GM19238 (cell line): Measurements from ENCODE around the gene PTPRK.

Experiments
- DNase-seq: peaks from one replicate; pipeline ENCODE4 v3.0.0; 2011; ENCODE audit warnings: low spot score; ENCODE audit not compliant: insufficient read length

PTPRK gene

DNA sequence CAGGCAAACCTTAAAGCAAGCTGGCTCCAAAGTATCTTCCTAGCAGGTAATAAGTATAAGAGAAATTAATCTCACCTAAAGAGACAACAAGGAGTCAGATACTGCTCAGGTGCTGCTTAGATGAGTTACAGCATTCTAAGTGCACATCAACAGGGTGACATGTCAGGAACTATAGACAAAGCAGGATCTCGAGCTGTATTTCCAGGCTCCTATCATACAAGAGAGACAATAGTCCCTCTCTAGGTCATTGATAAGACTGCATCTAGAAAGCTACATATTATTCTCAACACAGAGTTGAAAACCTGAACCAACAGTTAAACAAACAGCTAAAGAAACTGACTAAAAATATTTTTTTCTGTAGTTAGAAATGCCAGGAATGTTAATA lies 3.9 kb downstream of the PTPRK start:
- DNase-seq, result no peak

DNA sequence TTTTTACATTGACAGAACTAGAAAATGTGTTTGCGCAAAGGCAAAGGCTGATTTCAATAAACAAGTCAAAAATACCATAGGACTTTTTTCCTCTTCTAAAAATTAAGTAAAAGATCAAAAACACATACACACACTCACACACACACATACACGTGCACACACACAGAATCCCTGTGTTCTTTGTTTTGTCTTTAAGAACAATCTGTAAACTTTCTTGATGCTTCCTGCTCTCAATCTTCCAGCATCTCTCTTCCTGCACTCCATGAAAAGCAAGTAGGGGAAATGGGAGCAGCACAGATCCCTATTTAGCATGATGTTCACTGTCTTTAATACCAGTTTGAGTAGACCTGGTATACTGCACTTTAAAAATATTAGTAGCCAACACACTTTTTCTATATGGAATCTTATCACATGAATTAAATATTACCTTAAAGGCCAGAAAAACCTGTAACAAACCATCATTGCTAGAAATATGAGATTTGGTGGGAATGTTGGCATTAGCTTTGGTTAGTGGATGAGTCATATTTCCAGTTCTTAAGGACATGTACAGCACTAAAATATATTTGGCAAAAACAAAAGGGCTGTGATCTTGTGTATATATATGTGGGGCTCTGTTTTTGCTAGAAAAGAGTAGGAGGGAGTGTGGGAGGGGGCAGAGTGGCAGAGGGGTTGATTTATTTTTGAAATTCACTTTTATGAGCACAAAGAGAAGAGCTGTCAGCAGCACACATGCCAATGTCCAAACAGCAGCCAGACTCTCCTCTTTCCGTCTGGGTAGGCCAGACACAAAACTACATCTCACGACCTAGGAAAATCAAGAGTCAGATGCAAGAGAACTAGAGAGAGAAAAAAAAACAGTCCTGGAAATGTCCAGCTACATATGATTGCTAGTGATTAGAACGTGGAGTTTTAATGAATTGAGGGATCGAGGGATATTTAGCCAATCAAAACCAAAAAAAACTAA lies 4.6 kb downstream of the PTPRK start:
- DNase-seq, result no peak

DNA sequence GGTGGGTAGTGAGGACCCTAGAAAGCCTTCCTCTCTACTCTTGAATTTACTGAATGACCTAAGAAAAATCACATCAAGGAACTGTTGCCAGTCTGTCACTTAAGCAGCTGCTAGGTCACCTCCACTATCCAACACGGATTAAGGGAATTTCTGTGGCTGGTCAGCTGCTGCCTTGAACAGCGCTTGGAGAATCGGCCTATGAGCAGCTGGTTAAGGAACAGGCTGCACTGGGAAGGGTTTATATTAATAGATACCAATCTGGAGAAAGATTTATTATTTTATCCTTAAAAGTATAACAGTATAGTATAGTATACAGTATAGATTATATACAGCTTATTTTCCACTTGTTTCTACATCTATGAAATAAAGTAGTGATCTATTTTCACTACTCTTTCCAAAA lies 6.5 kb downstream of the PTPRK start:
- no peak for DNase-seq

DNA sequence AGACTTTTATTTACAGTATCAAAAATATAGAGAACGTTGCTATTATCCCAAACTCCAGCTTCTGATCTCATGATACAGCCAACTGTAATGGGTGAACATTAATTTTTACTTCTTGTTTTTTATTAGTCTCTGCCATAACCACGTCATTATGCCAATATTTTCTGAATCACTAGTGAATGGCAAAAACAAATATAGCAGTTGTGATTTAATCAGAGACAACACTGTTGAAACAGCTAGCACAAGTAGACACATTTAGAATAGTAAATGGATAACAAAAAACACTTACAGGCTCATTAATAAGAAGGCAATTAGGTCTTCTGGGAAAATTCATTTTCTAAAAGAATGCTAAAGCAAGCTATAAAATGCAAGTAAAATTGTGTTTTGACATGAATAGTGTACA lies 8.1 kb downstream of the PTPRK start:
- DNase-seq, result no peak

DNA sequence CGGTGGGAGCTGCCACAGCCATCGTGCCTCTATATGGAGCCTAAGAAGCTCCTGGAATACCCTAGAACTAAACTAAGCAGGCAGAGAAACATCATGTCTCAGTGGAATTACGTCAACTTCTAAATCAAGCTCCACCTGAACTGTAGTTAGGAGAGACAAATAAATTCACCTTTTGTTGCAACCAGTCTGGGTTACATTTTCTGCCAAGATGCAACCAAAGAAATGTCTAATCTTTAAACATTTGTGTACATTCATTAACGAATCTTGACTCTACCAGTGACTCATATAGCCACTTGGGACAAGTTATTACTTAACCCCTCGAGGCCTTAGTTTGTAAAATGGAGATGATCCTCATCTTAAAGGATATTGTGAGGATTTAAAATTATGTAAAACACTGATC lies 8.9 kb downstream of the PTPRK start:
- DNase-seq, result no peak

DNA sequence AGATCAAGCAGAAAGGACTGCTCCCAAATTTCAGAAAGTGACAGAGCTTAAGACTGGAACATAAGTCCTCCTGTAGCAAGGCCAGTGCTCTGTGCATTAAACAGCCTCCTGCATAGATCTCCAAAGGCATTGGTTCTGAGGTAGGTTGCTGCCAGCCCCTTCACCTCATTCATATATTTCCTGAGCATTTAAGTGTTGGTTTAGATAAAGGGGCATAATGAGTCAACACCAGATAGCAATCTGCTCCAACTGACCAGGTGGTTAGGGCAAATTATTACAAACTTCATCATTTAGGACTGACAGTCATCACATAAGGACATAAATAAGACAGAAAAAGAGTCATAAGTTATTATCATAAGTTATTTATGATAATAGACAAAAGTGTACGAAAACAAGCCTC lies 10.7 kb downstream of the PTPRK start:
- DNase-seq, result no peak

DNA sequence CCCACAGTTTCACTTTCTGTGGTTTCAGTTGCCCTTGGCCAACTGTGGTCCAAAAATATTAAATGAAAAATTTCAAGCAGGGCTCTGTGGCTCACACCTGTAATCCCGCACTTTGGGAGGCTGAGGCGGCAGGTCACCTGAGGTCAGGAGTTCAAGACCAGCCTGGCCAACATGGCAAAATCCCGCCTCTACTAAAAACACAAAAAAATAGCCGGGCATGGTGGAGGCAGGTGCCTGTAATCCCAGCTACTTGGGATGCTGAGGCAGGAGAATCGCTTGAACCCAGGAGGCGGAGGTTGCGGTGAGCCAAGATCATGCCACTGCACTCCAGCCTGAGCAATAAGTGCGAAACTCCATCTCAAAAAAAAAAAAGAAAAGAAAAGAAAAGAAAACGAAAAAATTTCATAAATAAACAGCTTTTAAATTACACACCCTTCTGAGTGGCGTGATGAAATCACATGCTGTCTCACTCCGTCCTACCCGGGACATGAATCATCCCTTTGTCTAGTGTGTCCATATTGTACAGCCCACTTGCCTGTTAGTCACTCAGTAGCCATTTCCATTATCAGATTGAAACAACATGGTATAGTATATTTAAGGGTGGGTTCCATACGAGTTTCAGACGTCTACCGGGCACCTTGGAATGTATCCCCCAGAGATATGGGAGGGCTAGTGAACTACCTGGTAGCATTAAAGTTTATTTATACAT lies 11.7 kb downstream of the PTPRK start:
- DNase-seq, result no peak

DNA sequence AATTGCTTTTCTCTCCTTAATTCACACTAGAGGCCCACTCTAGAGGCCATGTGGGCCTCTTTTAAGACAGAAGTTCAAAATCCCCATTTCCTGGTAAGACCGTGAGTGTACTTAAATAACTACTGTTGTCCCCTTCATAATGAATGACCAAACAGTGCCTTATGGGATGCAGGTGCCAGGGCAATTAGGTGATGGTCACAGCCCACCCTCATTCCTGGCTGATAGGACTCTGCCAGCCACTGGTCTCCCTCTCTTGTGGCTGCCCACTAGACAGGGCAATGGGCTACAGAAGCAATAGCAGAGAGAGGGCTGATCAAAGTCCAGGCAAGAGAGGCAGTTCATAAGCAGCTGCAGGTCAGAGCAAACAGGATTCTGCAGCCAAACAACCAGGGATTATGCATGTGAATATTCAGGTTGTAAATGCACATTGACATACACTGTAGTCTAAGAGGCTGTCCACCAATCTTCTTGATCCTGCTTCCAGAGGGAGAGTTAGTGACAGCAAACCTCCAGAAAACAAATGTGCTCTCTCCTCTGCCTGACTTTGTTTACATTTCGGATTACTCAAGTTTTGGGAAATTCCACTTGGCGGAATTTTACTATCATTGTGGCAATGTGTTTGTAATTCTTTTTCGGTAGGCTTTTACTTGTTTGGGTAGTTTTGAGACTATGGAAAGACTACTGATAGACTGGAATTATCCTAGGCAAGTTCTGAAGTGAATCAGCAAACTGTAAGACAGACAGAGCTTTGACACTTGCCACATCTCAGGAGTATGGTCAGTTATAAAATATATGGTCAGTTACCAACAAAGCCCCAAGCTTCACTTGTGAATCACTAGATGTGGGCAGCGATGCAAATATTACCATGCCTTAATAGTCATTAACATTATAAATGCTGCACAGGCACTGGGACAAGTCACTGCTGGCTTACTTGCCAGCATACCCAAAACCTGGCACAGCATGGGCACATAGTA lies 12.8 kb downstream of the PTPRK start:
- no peak for DNase-seq

DNA sequence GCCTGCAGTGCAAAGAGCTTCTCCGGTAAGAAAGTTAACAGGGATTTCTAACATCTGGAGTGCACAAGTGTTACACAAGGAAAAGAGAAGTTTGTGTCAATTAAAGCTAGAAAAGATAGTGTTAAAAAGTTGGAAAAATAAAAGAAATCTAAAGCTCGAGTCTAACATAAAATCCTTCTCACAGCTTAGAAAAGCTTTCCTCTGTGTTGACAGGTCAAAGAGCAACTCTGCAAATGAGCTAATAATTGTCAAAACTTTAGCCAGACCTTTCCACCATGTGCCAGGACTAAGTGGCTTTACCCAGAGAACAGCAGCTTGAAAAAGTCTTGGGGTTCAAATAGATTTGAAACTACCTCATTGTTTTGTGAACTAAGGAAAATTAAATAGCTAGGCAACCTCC lies 14.8 kb downstream of the PTPRK start:
- no peak for DNase-seq

DNA sequence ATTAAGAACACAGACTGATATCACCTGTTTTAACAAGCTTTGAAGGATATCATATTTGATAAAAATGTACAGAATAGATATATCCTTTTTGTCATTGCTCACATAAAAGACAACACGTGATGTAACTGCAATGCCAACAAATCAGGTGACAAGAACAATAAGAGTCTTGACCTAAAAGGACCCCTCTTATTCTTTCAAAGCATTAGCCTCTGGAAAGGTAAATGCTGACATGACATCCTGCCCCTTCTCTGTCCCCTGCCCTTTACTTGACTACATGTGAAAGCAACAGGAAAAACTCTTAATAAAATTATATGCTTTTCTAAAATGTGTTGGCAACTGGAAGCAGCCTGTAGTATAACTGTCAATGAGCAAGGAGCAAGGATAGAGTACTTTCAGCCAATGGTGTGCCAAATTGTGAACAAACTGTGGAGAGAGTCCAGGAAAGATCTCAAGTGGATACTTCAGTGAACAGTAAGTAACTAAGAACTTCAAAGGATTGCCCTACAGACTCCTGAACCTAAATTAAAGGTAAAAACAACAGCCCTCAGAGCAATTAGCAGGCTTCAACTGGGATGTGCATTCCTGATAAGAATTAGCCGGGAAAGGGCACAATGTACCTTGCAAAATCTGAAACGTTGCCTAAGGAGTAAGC lies 16.3 kb downstream of the PTPRK start:
- no peak for DNase-seq

DNA sequence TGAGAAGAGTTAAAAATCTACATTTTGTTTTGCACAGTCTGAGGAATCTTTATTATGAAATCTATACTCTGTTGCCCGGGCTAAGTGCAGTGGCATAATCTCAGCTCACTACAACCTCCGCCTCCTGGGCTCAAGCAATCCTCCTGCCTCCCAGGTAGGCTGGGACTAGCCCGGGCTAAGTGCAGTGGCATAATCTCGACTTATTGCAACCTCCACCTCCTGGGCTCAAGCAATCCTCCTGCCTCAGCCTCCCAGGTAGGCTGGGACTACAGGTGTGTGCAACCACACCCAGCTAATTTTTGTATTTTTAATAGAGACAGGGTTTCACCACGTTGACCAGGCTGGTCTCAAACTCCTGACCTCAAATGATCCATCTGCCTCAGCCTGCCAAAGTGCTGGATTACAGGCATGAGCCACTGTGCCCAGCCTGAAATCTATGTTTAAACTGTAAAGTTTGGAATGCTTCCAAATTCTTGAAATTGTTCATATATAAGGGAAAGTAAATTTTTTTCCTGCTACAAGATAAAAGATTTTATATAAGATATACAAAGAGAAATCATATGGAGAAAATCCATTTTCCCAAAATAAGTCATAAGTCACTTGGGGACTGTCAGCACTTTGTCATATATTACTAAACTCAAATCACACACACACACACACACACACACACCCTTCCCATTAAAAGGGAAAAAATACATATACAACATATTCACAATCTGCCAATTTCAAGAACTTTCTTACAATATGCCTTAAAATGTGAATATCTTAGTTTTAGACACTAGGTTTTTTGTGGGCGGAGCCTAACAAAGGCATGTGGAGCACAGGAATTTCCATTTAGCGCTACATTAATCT lies 19.4 kb downstream of the PTPRK start:
- no peak for DNase-seq

DNA sequence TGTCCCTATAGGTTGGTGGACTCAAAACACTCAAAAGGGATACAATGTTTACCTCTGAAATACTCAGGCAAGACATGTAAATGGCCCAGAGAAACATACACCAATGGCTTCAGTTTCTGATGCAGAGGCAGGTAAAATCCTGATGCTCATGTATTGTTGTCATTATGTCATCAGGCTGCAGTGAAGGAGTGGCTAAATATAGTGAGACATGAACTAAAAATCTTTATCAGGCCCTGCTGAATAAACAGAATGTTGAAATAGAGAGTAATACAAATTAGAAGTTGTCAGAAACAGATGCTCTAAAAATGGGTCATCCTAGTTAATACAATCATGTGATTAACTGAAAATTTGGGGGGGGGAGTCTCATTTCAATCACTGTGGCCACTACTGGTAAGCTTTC lies 20.4 kb downstream of the PTPRK start:
- DNase-seq, result no peak

DNA sequence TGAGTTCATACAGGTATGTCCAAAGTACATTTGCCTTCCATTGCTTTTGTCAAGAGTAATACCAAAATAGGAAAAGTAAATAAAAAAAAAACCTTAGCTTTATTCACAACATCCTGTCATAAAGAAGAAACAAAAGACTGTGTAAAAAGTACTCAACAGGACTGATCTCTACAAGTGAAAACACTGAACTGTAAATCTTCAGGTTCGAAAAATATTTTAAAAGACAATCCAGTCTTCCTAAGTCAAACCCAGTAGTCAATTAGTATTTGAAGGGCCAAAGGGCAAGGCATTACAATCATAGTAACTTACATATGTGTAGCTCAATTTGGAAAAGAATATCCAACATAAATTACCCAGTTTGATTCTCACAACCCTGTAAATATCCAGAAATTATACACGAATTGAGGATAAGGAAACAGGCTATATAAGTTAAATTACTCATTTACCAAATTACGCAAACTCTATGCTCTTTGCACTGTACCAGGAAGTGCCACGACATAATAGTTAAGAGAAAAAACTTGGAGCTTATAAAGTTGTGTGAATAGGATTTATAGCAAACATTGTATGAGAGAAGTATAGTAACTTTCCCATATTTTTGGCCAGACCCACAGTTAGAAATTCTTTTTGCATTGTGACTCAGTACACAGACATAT lies 21.2 kb downstream of the PTPRK start:
- DNase-seq, result no peak

DNA sequence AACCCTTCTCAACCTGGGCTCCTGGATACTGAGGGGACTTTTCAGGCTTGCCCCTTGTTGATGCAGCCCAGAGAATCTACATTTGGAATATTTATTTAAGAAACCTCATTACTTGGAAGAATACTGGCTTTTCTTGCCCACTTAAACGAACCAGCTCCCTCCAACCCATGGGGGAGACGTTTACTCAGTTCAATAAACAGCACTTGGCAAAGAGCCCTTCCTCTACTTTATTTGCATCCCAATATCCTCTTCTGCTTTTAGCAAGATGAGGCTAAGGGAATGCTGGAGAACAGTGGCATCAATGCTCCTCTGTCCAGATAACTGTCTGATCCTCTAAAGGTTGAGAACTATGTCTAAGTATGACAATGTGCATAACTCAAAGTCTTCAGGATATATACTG lies 22.2 kb downstream of the PTPRK start:
- no peak for DNase-seq

DNA sequence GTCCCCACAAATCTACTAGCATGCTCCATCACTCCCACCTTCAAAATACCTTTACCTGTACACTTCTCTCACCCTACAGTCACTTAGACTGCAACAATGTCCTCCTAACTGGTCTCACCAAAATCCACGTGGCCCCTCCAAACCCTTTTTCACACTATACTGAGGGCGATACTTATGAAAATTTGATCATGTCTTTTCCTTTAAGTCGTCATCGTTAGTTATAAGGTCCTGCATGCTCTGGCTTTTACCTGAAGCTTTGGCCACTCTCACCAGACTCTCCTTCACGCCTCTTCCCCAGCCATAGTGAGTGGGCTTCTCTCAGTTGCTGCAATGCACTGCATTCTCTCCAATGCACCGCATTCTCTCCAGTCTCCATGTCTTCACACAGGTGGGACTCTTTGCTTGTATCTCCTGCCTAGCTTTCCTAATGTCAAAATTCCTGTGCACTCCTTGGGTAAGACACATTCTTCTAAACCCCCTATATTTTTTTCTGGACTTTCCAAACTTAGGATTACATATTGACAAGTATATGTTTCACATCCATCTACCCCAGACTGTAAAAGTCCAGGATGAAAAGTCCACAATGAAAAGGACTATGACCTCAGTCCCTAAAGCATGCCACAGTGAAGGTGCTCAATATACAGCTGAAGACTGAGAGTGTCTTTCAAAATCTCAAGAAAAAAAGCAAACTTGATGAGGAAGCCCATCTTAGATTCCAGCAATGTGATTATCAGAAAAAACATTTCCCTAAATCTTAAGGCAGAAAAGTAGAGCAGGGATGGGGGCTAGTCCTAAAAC lies 24.7 kb downstream of the PTPRK start:
- DNase-seq, result no peak

DNA sequence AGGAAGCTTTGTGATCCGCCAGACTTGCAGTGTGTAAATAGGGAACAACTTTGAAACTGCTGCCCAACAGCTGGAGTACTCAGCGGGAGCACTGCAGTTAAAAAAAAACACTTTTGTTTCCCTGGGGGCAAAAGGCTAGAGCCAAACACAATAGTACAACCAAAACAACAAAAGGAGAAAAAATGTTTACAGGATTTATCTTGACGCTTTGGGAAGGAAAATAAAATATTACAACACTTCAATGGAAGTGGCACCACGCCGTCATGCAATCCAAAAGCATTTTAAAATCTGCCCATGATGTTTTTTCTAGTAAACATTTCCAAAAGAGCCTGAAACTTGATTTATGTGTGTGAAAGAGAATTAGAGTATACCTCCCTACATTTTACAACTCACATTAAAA lies 26.0 kb downstream of the PTPRK start:
- no peak for DNase-seq

DNA sequence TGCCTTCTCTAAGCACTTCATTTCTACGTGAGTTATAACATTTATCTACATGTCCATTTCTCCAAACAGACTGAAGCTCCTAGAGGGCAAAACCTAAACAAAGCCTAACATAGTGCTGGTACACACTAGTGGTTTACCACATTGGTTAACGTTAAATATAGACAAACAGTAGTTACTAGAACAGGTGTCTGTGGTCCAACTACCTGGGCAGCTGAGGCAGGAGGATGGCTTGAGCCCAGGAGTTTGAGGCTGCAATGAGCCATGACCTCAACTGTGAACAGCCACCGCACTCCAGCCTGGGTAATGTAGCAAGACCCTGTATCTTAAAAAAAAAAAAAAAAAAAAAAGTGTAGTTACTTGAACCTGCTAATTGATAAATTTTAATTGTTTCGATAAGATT lies 26.5 kb downstream of the PTPRK start:
- DNase-seq, result no peak

DNA sequence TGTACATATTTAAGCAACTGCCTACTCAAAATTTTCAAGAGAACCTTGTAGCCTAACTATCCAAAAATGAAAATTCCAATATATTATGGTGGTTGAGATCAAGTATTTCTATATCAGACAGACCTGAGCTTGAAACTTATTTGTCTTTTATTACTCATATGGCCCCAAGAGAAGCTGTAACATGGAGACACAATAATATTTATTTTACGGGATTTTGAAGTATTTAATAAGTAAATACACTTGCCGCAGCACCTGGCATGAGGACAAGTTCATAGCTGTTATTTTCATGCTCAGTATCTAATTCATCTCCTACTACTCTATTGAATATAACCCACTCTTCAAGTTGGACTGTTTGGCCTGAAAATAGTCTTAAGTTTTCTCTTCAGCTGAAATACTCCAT lies 28.0 kb downstream of the PTPRK start:
- no peak for DNase-seq
